Astrocyte (in vitro differentiated cells and primary cell): ENCODE results near the gene HPSE2.

Source experiments
- EZH2 ChIP-seq: IDR thresholded peaks from 2 replicates; pipeline ENCODE4 v1.6.1; 2012; ENCODE audit warnings: mild to moderate bottlenecking, low read length, inconsistent platforms; ENCODE audit not compliant: insufficient read depth
- TF ChIP-seq, protein P1 (sequence below): IDR thresholded peaks from 2 replicates; pipeline ENCODE4 v1.5.1; 2011; ENCODE audit warnings: low read depth, mild to moderate bottlenecking, inconsistent platforms, low read length, moderate library complexity; ENCODE audit not compliant: insufficient read depth

DNA sequence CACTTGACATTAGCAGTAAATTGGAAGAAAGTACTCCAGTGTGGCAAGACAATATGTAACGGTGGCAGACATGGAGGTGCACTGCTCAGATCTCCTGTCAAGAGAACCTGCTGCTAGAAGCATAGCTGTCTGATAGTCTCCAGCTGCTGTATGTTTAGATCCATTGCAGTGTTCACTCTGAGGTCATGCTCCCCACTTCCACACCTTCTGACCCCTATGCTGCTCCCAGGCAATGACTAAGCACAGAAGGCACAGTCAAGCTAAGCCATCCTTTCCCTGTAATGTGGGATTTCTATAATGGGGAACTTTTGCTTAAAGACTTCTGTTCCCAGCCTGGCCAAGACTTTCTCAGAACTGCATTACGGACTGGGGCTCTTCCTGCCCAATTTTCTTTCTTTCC is 315.8 kb downstream of the HPSE2 start:
- TF ChIP-seq, protein P1, sequence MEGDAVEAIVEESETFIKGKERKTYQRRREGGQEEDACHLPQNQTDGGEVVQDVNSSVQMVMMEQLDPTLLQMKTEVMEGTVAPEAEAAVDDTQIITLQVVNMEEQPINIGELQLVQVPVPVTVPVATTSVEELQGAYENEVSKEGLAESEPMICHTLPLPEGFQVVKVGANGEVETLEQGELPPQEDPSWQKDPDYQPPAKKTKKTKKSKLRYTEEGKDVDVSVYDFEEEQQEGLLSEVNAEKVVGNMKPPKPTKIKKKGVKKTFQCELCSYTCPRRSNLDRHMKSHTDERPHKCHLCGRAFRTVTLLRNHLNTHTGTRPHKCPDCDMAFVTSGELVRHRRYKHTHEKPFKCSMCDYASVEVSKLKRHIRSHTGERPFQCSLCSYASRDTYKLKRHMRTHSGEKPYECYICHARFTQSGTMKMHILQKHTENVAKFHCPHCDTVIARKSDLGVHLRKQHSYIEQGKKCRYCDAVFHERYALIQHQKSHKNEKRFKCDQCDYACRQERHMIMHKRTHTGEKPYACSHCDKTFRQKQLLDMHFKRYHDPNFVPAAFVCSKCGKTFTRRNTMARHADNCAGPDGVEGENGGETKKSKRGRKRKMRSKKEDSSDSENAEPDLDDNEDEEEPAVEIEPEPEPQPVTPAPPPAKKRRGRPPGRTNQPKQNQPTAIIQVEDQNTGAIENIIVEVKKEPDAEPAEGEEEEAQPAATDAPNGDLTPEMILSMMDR: no peak
- TF ChIP-seq EZH2: no peak
